H9 (cell line): Measurements from ENCODE around the gene OR10H1. TPM values are rescaled to one million over a fixed set of nuclear protein-coding genes. Genes with fewer than 3 reads are reported as not detected.

Experiments used
- DNase-seq: peaks from one replicate; pipeline ENCODE4 v3.0.0-alpha.2; 2017
- H2AFZ ChIP-seq: one replicate; pipeline ENCODE4 v1.6.1; 2013; ENCODE audit warnings: mild to moderate bottlenecking, low read length, control low read depth, moderate library complexity
- H2AK5ac ChIP-seq: 2 replicates; pipeline ENCODE4 v1.6.1; 2013; ENCODE audit warnings: low read length, control low read depth, mixed read lengths; ENCODE audit not compliant: insufficient read length
- H2BK120ac ChIP-seq: one replicate; pipeline ENCODE4 v1.6.1; 2013; ENCODE audit warnings: low read depth, mild to moderate bottlenecking, low read length, control low read depth, inconsistent platforms; ENCODE audit not compliant: poor library complexity, severe bottlenecking
- H2BK12ac ChIP-seq: 2 replicates; pipeline ENCODE4 v1.6.1; 2013; ENCODE audit warnings: low read length, control low read depth, mixed read lengths, low read depth; ENCODE audit not compliant: insufficient read length
- H2BK15ac ChIP-seq: 2 replicates; pipeline ENCODE4 v1.6.1; 2013; ENCODE audit warnings: low read depth, low read length, control low read depth
- H2BK20ac ChIP-seq: one replicate; pipeline ENCODE4 v1.6.1; 2013; ENCODE audit warnings: low read depth, mild to moderate bottlenecking, low read length, control low read depth, inconsistent platforms; ENCODE audit not compliant: poor library complexity, severe bottlenecking
- H2BK5ac ChIP-seq: 2 replicates; pipeline ENCODE4 v1.6.1; 2013; ENCODE audit warnings: low read length, control low read depth, mixed read lengths; ENCODE audit not compliant: insufficient read length
- H3K14ac ChIP-seq: 2 replicates; pipeline ENCODE4 v1.6.1; 2013; ENCODE audit warnings: low read length, control low read depth; ENCODE audit not compliant: insufficient read depth
- H3K18ac ChIP-seq: 2 replicates; pipeline ENCODE4 v1.6.1; 2013; ENCODE audit warnings: low read depth, mild to moderate bottlenecking, mixed read lengths, low read length, control low read depth; ENCODE audit not compliant: insufficient read length
- H3K23ac ChIP-seq: 2 replicates; pipeline ENCODE4 v1.6.1; 2013; ENCODE audit warnings: low read length, control low read depth, mixed read lengths, low read depth; ENCODE audit not compliant: insufficient read length
- H3K23me2 ChIP-seq: 2 replicates; pipeline ENCODE4 v1.6.1; 2013; ENCODE audit warnings: low read depth, mild to moderate bottlenecking, mixed read lengths, low read length, control low read depth; ENCODE audit not compliant: insufficient read length, poor library complexity, severe bottlenecking
- H3K27ac ChIP-seq: 2 replicates; pipeline ENCODE4 v1.5.1; 2013; ENCODE audit warnings: low read length, control low read depth, mixed read lengths, low read depth; ENCODE audit not compliant: insufficient read length
- H3K27me3 ChIP-seq: 2 replicates; pipeline ENCODE4 v1.6.1; 2013; ENCODE audit warnings: low read length, control low read depth, inconsistent platforms; ENCODE audit not compliant: insufficient read depth
- H3K4ac ChIP-seq: 2 replicates; pipeline ENCODE4 v1.6.1; 2013; ENCODE audit warnings: low read depth, mild to moderate bottlenecking, control low read depth, inconsistent platforms, low read length, moderate library complexity
- H3K4me1 ChIP-seq: 2 replicates; pipeline ENCODE4 v1.6.1; 2013; ENCODE audit warnings: low read length, control low read depth, inconsistent platforms; ENCODE audit not compliant: insufficient read depth
- H3K4me2 ChIP-seq: 2 replicates; pipeline ENCODE4 v1.6.1; 2013; ENCODE audit warnings: low read length, control low read depth, mixed read lengths; ENCODE audit not compliant: insufficient read length, insufficient read depth
- H3K56ac ChIP-seq: 2 replicates; pipeline ENCODE4 v1.6.1; 2013; ENCODE audit warnings: low read depth, mild to moderate bottlenecking, mixed read lengths, low read length, control low read depth; ENCODE audit not compliant: insufficient read length
- H3K79me1 ChIP-seq: 2 replicates; pipeline ENCODE4 v1.6.1; 2013; ENCODE audit warnings: low read depth, mild to moderate bottlenecking, moderate library complexity, low read length, control low read depth, inconsistent platforms; ENCODE audit not compliant: insufficient read depth, poor library complexity, severe bottlenecking
- H3K79me2 ChIP-seq: 2 replicates; pipeline ENCODE4 v1.6.1; 2013; ENCODE audit warnings: low read length, control low read depth, inconsistent platforms; ENCODE audit not compliant: insufficient read depth
- H3K9ac ChIP-seq: 2 replicates; pipeline ENCODE4 v1.6.1; 2013; ENCODE audit warnings: low read length, control low read depth, mixed read lengths; ENCODE audit not compliant: insufficient read length; ENCODE audit errors: extremely low read depth
- H3K9me3 ChIP-seq: one replicate; pipeline ENCODE4 v1.6.1; 2013; ENCODE audit warnings: low read depth, low read length, inconsistent platforms; ENCODE audit not compliant: control insufficient read depth
- H3T11ph ChIP-seq: one replicate; pipeline ENCODE4 v1.6.1; 2013; ENCODE audit warnings: mild to moderate bottlenecking, low read length, control low read depth, inconsistent platforms
- H4K20me1 ChIP-seq: one replicate; pipeline ENCODE4 v1.6.1; 2013; ENCODE audit not compliant: control insufficient read depth, insufficient read length, insufficient read depth
- H4K5ac ChIP-seq: 2 replicates; pipeline ENCODE4 v1.6.1; 2013; ENCODE audit warnings: low read depth, mild to moderate bottlenecking, mixed read lengths, low read length, control low read depth; ENCODE audit not compliant: insufficient read length
- H4K8ac ChIP-seq: replicated peaks from 2 replicates; pipeline ENCODE4 v1.6.1; 2013; ENCODE audit warnings: low read length, control low read depth, mixed read lengths, low read depth; ENCODE audit not compliant: insufficient read length
- H4K91ac ChIP-seq: 2 replicates; pipeline ENCODE4 v1.6.1; 2013; ENCODE audit warnings: low read depth, mild to moderate bottlenecking, moderate library complexity, mixed read lengths, low read length, control low read depth; ENCODE audit not compliant: insufficient read length
- H3K27ac Mint-ChIP-seq, 3 experiments: 2 replicates in 2 of 3; 3 replicates in 1 of 3; pipeline ENCODE4 v1.8.0; 2020 to 2021; ENCODE audit warnings: mixed read lengths in 3 of 3, mild to moderate bottlenecking in 1 of 3, moderate library complexity in 1 of 3
- H3K27me3 Mint-ChIP-seq: 2 replicates; pipeline ENCODE4 v1.8.0; 2021; ENCODE audit warnings: low read depth, mild to moderate bottlenecking, moderate library complexity, mixed read lengths
- H3K36me3 Mint-ChIP-seq, 3 experiments: 2 replicates in 2 of 3; 3 replicates in 1 of 3; pipeline ENCODE4 v1.8.0; 2020 to 2021; ENCODE audit warnings: low read depth in 3 of 3, mixed read lengths in 3 of 3; ENCODE audit not compliant: insufficient read depth in 1 of 3
- H3K4me1 Mint-ChIP-seq, 2 experiments: 2 replicates each; pipeline ENCODE4 v1.8.0; 2020; ENCODE audit warnings: mixed read lengths in 2 of 2
- H3K4me3 Mint-ChIP-seq, 2 experiments: 2 replicates in 1 of 2; 3 replicates in 1 of 2; pipeline ENCODE4 v1.8.0; 2020 to 2021; ENCODE audit warnings: mild to moderate bottlenecking in 2 of 2, mixed read lengths in 2 of 2, moderate library complexity in 1 of 2
- H3K9me3 Mint-ChIP-seq, 2 experiments: 2 replicates in 1 of 2; 3 replicates in 1 of 2; pipeline ENCODE4 v1.8.0; 2020; ENCODE audit warnings: mild to moderate bottlenecking in 2 of 2, mixed read lengths in 2 of 2, moderate library complexity in 1 of 2
- WGBS: extraction: QIAGEN DNeasy Blood & Tissue Kit; methylation state at CpG from one replicate; pipeline ENCODE4 v1.1.7; 2013; ENCODE audit warnings: missing lambda C conversion rate, low lambda C conversion rate, mixed read lengths; ENCODE audit not compliant: insufficient read length; ENCODE audit errors: extremely low coverage; 5-methylcytosine and 5-hydroxymethylcytosine counted together
- total RNA-seq: library from RNA; stranded (reverse); gene quantifications from 2 replicates; pipeline ENCODE4 v1.2.1, GENCODE V29; 2021
- TF ChIP-seq, protein P1 (sequence below): fragments of 200-600 bp; sonication (generic); conservative IDR thresholded peaks from 3 replicates; pipeline ENCODE4 v1.8.0; 2021; ENCODE audit warnings: antibody characterized with exemption, mild to moderate bottlenecking

OR10H1 gene
- total RNA-seq, 1 experiment from 2014 or later, result not detected

DNA sequence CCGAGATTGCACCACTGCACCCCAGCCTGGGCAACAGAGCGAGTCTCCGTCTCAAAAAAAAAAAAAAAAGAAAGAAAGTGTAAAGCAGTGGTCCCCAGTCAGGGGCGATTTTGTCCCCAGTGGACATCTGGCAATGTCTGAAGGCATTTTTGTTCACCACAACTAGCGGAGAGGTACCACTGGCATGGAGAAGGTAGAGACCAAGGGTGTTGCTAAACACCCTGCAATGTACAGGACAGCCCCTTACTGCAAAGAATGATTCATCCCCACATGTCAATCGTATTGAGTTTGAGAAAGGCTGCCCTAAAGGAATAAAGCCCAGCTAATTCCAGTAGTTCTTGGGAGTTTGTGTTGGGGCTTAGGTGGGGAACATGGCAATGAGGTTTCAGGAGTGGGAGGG lies 43.7 kb upstream of the OR10H1 start:
- no peak overlapping the region for H2BK120ac ChIP-seq
- no peaks in the 10 kb centered on the region for H4K20me1 ChIP-seq
- H3K18ac ChIP-seq, result no peak overlapping the region
- no peak overlapping the region for H3K4me2 ChIP-seq
- TF ChIP-seq, protein P1, sequence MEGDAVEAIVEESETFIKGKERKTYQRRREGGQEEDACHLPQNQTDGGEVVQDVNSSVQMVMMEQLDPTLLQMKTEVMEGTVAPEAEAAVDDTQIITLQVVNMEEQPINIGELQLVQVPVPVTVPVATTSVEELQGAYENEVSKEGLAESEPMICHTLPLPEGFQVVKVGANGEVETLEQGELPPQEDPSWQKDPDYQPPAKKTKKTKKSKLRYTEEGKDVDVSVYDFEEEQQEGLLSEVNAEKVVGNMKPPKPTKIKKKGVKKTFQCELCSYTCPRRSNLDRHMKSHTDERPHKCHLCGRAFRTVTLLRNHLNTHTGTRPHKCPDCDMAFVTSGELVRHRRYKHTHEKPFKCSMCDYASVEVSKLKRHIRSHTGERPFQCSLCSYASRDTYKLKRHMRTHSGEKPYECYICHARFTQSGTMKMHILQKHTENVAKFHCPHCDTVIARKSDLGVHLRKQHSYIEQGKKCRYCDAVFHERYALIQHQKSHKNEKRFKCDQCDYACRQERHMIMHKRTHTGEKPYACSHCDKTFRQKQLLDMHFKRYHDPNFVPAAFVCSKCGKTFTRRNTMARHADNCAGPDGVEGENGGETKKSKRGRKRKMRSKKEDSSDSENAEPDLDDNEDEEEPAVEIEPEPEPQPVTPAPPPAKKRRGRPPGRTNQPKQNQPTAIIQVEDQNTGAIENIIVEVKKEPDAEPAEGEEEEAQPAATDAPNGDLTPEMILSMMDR, result no peak
- H2BK12ac ChIP-seq, result no peak overlapping the region
- no peak overlapping the region for H3K23ac ChIP-seq
- H3K79me1 ChIP-seq, result no peaks in the 10 kb centered on the region
- DNase-seq, result no peak
- H4K5ac ChIP-seq, result no peak overlapping the region
- no peak overlapping the region for H3T11ph ChIP-seq
- no peak overlapping the region for H2BK15ac ChIP-seq
- H3K23me2 ChIP-seq, result no peaks in the 10 kb centered on the region
- H3K79me2 ChIP-seq, result no peaks in the 10 kb centered on the region
- H3K27ac ChIP-seq, result no peak overlapping the region
- no peak overlapping the region for H2AK5ac ChIP-seq
- no peaks in the 10 kb centered on the region for H3K4me1 Mint-ChIP-seq
- WGBS, result no CpG with 5 or more reads among the region's 6 CpGs
- no peak overlapping the region for H2BK5ac ChIP-seq
- H3K14ac ChIP-seq, result no peak overlapping the region
- peaks cover 83 to 91% of the 10 kb centered on the region in 2 experiments for H3K9me3 Mint-ChIP-seq
- peaks cover 2% of the 10 kb centered on the region; the same call in 1 of the 2 replicates for H3K27me3 Mint-ChIP-seq
- H3K56ac ChIP-seq, result no peak overlapping the region
- no peak overlapping the region for H3K4me3 Mint-ChIP-seq
- H3K27ac Mint-ChIP-seq, result no peak overlapping the region
- peaks cover 3 to 33% (median 13%) of the 10 kb centered on the region in 3 experiments; a peak in 6 of 7 replicates for H3K36me3 Mint-ChIP-seq
- H3K9ac ChIP-seq, result no peak overlapping the region
- no peak overlapping the region for H3K4ac ChIP-seq
- H4K91ac ChIP-seq, result no peak overlapping the region
- H2AFZ ChIP-seq, result no peak overlapping the region
- no peak overlapping the region for H4K8ac ChIP-seq
- H3K27me3 ChIP-seq, result no peaks in the 10 kb centered on the region
- no peaks in the 10 kb centered on the region for H3K4me1 ChIP-seq
- H2BK20ac ChIP-seq, result no peak overlapping the region
- H3K9me3 ChIP-seq, result peaks cover 78% of the 10 kb centered on the region
